ENCODE data around the gene HADHA. TPM values are rescaled to one million over a fixed set of nuclear protein-coding genes. Genes with fewer than 3 reads are reported as not detected.

The HADHA gene
- polyA plus RNA-seq, 1 donor (not counting 4 experiments of a cell fraction or from before 2014, with no cell fraction given), result 150 TPM

DNA sequence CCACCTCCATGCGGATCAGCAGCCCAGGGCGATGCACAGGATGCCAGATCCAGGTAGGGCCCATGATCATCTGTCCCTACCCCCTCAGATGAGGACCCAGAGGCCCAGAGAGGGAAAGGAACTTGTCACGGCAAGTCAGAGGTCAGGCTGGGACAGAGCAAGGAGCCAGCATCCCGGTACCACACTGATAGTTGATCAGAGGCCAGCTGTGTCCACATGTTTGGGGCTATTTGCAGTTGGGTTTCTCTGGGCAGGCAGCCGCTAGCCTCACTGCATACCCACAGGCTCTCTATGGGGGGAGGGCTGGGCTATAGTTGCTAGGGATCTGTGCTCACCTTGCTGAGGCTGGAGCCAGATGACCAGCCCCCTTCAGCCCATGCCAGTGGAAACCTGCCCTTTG lies 62.0 kb downstream of the HADHA start:
- H3K27ac ChIP-seq (ENCODE audit: control insufficient read depth, insufficient read depth, low read length), result no peak overlapping the region
- H3K9me3 ChIP-seq (ENCODE audit: control insufficient read depth, low read depth, low read length), result no peaks in the 10 kb centered on the region
- H3K4me2 ChIP-seq (ENCODE audit: control insufficient read depth, extremely low read depth, insufficient read depth, low read depth, low read length), result no peak overlapping the region
- no peaks in the 10 kb centered on the region for H4K20me1 ChIP-seq (ENCODE audit: control insufficient read depth, extremely low read depth, insufficient read depth, low read length)
- dilution Hi-C loops (cut with MboI; ENCODE audit: extremely low pct_ligation_motif_present, low sequenced_read_pairs), result no loop called here
- H3K9ac ChIP-seq (ENCODE audit: control insufficient read depth, extremely low read depth, insufficient read depth, low read length), result no peak overlapping the region
- H3K4me3 ChIP-seq (ENCODE audit: control insufficient read depth in 2 of 3, extremely low read depth in 1 of 3, insufficient read depth in 2 of 3, low read depth in 1 of 3, low read length in 3 of 3), result no peak overlapping the region
- TF ChIP-seq, protein P1, sequence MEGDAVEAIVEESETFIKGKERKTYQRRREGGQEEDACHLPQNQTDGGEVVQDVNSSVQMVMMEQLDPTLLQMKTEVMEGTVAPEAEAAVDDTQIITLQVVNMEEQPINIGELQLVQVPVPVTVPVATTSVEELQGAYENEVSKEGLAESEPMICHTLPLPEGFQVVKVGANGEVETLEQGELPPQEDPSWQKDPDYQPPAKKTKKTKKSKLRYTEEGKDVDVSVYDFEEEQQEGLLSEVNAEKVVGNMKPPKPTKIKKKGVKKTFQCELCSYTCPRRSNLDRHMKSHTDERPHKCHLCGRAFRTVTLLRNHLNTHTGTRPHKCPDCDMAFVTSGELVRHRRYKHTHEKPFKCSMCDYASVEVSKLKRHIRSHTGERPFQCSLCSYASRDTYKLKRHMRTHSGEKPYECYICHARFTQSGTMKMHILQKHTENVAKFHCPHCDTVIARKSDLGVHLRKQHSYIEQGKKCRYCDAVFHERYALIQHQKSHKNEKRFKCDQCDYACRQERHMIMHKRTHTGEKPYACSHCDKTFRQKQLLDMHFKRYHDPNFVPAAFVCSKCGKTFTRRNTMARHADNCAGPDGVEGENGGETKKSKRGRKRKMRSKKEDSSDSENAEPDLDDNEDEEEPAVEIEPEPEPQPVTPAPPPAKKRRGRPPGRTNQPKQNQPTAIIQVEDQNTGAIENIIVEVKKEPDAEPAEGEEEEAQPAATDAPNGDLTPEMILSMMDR (optimal IDR thresholded peaks at IDR 0.05 in 1 of 3, IDR thresholded peaks at IDR 0.05 in 1 of 3, conservative IDR thresholded peaks at IDR 0.05 in 1 of 3; ENCODE audit: extremely low read depth in 1 of 3, insufficient read depth in 2 of 3, low read length in 3 of 3), result no peak
- no peak for TF ChIP-seq EZH2 (IDR thresholded peaks at IDR 0.05; ENCODE audit: low read length)
- H3K27me3 ChIP-seq (ENCODE audit: control insufficient read depth, extremely low read depth, insufficient read depth, low read length), result no peaks in the 10 kb centered on the region
- H3K9me1 ChIP-seq (ENCODE audit: control insufficient read depth, extremely low read depth, insufficient read depth, low read length), result no peaks in the 10 kb centered on the region
- no peaks in the 10 kb centered on the region for H3K36me3 ChIP-seq (ENCODE audit: control insufficient read depth in 2 of 2, extremely low read depth in 1 of 2, insufficient read depth in 2 of 2, low read length in 2 of 2)
- H3K79me2 ChIP-seq (ENCODE audit: control insufficient read depth, insufficient read depth, low read length), result no peaks in the 10 kb centered on the region
- H3K4me1 ChIP-seq (ENCODE audit: control insufficient read depth, extremely low read depth, insufficient read depth, low read length), result no peaks in the 10 kb centered on the region
- H2AFZ ChIP-seq (ENCODE audit: control insufficient read depth, low read length), result no peak overlapping the region
- FAIRE-seq (no peak), DNase-seq (ENCODE audit: low read depth, low spot score) (no peak)

DNA sequence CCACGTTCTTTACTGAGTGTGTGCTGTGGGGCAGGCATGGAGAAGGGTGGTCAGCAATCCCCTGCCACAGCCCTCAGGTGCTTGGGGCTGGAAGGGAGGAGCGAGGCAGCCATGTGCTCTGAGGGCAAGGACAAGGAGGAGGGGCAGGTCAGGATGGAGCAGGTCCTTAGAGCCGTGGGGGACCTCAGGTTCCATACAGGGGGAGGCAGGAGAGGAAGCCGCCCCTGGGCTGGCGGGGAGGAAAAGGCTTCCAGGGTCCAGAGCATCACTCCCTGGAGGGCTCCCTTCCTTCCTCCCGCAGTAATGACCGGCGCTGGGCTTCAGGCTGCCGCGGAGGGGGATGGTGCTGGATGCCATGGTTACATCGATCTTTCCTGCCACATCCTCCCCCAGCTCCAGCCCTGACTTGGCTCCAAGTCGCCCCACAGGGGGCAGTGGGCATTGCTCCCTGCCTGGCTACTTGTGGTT lies 65.0 kb downstream of the HADHA start:
- H3K9me3 ChIP-seq (ENCODE audit: control insufficient read depth, low read depth, low read length), result no peaks in the 10 kb centered on the region
- no peak overlapping the region for H3K9ac ChIP-seq (ENCODE audit: control insufficient read depth, extremely low read depth, insufficient read depth, low read length)
- FAIRE-seq (no peak), DNase-seq (ENCODE audit: low read depth, low spot score) (no peak)
- no peaks in the 10 kb centered on the region for H3K4me1 ChIP-seq (ENCODE audit: control insufficient read depth, extremely low read depth, insufficient read depth, low read length)
- TF ChIP-seq EZH2 (IDR thresholded peaks at IDR 0.05; ENCODE audit: low read length), result no peak
- TF ChIP-seq, protein P1 (optimal IDR thresholded peaks at IDR 0.05 in 1 of 3, IDR thresholded peaks at IDR 0.05 in 1 of 3, conservative IDR thresholded peaks at IDR 0.05 in 1 of 3; ENCODE audit: extremely low read depth in 1 of 3, insufficient read depth in 2 of 3, low read length in 3 of 3), result no peak
- H3K79me2 ChIP-seq (ENCODE audit: control insufficient read depth, insufficient read depth, low read length), result no peaks in the 10 kb centered on the region
- no peak overlapping the region for H3K4me2 ChIP-seq (ENCODE audit: control insufficient read depth, extremely low read depth, insufficient read depth, low read depth, low read length)
- no peak overlapping the region for H2AFZ ChIP-seq (ENCODE audit: control insufficient read depth, low read length)
- H3K27ac ChIP-seq (ENCODE audit: control insufficient read depth, insufficient read depth, low read length), result no peak overlapping the region
- no peaks in the 10 kb centered on the region for H4K20me1 ChIP-seq (ENCODE audit: control insufficient read depth, extremely low read depth, insufficient read depth, low read length)
- dilution Hi-C loops (cut with MboI; ENCODE audit: extremely low pct_ligation_motif_present, low sequenced_read_pairs), result no loop called here
- no peaks in the 10 kb centered on the region for H3K36me3 ChIP-seq (ENCODE audit: control insufficient read depth in 2 of 2, extremely low read depth in 1 of 2, insufficient read depth in 2 of 2, low read length in 2 of 2)
- H3K27me3 ChIP-seq (ENCODE audit: control insufficient read depth, extremely low read depth, insufficient read depth, low read length), result peaks cover 5% of the 10 kb centered on the region
- no peak overlapping the region for H3K4me3 ChIP-seq (ENCODE audit: control insufficient read depth in 2 of 3, extremely low read depth in 1 of 3, insufficient read depth in 2 of 3, low read depth in 1 of 3, low read length in 3 of 3)
- no peaks in the 10 kb centered on the region for H3K9me1 ChIP-seq (ENCODE audit: control insufficient read depth, extremely low read depth, insufficient read depth, low read length)

Measured in keratinocyte (primary cell).